Heart left ventricle (tissue), 13 donors: ENCODE data around the gene PEAR1.

ENCODE experiments used
- POLR2A ChIP-seq, 2 donors: fragments of 450-650 bp; IDR thresholded peaks; one replicate each; pipeline ENCODE4 v1.6.1; 2017; ENCODE audit warnings: antibody characterized with exemption in 2 of 2, mild to moderate bottlenecking in 2 of 2, moderate library complexity in 2 of 2
- TF ChIP-seq, protein P1 (sequence below), 12 donors: fragments of 200-600 bp; sonication (generic) in 4 of 12; IDR thresholded peaks; one replicate each; pipeline versions ENCODE4 v1.5.0 to v1.8.0; 2018 to 2022; ENCODE audit warnings: antibody characterized with exemption in 12 of 12, mild to moderate bottlenecking in 5 of 12
- donor health status: ischemic (EF 13 %, LVEDD 7.1; RV severe dilation, severe dysfunction).
- donor health status: DM: no; HTN: yes; CAD: no.
- donor health status: DM: no; HTN: no; CAD: no.
- donor health status: ischemic (EF 25% LVEDD 6.9; RV normal size, moderate dysfunction).
- donor health status: ischemic (EF 25% LVEDD 5.7; RV mildly dilated, moderate dysfunction).
- donor health status: ischemic (EF 35%, LVEDD 5.7; RV mildly dilated, moderate dysfunction).
- donor health status: nonischemic (EF 11% LVEDD 7.7; RV severe dilation, severe dysfunction).
- donor health status: DM: yes; HTN: yes; CAD: no.
- donor health status: PGD.
- donor health status: ischemic (EF 29% LVEDD 5.4; RV normal size, mild dysfunction).
- donor health status: nonischemic (EF 23%, LVEDD 6.1; RV moderate dilation, normal function).

DNA sequence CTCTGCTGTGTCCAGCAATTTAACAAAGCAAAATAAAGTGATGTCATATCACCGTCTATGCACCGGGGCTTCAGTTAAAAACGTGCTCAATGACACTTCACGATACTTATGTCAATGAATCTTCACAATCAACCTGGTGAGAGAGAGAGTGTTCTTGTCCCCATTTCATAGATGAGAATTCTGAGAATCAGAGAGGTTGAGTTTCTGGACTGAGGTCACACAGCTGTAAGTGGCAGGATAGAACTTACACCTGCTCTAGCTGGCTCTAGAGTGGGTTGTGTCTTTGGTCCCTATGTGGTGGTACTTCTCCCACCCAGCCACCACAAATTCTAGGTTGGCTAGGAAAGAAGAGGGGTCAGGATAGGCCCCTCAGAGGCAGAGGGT, 27.7 kb upstream of the PEAR1 start:
- TF ChIP-seq, protein P1, sequence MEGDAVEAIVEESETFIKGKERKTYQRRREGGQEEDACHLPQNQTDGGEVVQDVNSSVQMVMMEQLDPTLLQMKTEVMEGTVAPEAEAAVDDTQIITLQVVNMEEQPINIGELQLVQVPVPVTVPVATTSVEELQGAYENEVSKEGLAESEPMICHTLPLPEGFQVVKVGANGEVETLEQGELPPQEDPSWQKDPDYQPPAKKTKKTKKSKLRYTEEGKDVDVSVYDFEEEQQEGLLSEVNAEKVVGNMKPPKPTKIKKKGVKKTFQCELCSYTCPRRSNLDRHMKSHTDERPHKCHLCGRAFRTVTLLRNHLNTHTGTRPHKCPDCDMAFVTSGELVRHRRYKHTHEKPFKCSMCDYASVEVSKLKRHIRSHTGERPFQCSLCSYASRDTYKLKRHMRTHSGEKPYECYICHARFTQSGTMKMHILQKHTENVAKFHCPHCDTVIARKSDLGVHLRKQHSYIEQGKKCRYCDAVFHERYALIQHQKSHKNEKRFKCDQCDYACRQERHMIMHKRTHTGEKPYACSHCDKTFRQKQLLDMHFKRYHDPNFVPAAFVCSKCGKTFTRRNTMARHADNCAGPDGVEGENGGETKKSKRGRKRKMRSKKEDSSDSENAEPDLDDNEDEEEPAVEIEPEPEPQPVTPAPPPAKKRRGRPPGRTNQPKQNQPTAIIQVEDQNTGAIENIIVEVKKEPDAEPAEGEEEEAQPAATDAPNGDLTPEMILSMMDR (IDR thresholded peaks at IDR 0.05): no peak
- TF ChIP-seq POLR2A (IDR thresholded peaks at IDR 0.05): no peak
